SH-SY5Y (cell line): ENCODE data around the gene ANKS3.

Experiments
- GATA2 ChIP-seq: IDR thresholded peaks from 2 replicates; pipeline ENCODE4 v1.6.1; 2011; ENCODE audit warnings: mild to moderate bottlenecking, low read depth, low read length
- GATA3 ChIP-seq: IDR thresholded peaks from 2 replicates; pipeline ENCODE4 v1.6.1; 2011; ENCODE audit warnings: low read depth, mild to moderate bottlenecking, low read length, moderate library complexity

Gene ANKS3

GRCh38 chr16:4689864-4690704 is 44.0 kb downstream of the ANKS3 start:
- TF ChIP-seq GATA3 = no peak
- no peak for TF ChIP-seq GATA2

GRCh38 chr16:4689091-4689671 is 44.9 kb downstream of the ANKS3 start:
- no peak for TF ChIP-seq GATA2
- TF ChIP-seq GATA3 = no peak

GRCh38 chr16:4688674-4689045 is 45.4 kb downstream of the ANKS3 start:
- TF ChIP-seq GATA3 (no peak), GATA2 (no peak)

DNA sequence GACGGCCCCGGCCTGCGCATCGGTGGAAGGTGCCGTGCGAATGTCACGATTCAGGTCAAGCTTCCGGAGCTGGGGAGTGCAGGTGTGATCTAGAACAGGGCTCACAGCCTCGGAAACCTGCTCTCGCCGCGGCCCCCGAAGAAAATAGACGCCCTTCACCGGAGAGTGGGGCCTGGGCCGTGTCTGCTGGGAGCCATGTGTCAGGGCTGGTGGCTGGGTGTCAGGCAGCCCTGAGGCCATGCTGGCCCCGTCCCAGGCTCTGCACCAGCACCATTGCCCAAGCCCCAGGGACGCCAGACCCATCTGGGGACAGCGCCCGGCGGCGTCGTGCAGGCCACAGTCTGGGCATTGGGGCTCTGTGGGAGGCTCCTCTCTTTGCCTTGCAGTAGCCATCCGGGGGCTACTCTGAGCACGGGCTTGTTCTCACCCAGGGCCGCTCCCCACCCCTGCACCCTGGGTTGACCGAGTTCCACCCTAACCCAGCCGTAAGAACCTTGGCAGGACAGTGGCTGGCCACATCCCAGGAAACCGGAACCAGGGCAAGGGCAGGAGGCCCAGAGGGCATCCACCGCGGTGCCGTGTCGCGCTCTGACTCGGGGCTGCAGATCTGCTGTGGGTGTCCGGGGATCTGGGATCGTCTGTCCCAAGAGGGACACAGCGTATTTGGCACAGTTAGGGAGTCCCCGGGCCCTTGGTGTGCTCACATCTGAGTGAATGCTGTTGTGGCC is 46.0 kb downstream of the ANKS3 start:
- TF ChIP-seq GATA2 = no peak
- TF ChIP-seq GATA3 = no peak

- TF ChIP-seq GATA3 = no peak
Measured at GRCh38 chr16:4687416-4687815, 46.7 kb downstream of the ANKS3 start.

- no peak for TF ChIP-seq GATA3
- no peak for TF ChIP-seq GATA2
Measured at GRCh38 chr16:4686497-4687210, 47.4 kb downstream of the ANKS3 start.

DNA sequence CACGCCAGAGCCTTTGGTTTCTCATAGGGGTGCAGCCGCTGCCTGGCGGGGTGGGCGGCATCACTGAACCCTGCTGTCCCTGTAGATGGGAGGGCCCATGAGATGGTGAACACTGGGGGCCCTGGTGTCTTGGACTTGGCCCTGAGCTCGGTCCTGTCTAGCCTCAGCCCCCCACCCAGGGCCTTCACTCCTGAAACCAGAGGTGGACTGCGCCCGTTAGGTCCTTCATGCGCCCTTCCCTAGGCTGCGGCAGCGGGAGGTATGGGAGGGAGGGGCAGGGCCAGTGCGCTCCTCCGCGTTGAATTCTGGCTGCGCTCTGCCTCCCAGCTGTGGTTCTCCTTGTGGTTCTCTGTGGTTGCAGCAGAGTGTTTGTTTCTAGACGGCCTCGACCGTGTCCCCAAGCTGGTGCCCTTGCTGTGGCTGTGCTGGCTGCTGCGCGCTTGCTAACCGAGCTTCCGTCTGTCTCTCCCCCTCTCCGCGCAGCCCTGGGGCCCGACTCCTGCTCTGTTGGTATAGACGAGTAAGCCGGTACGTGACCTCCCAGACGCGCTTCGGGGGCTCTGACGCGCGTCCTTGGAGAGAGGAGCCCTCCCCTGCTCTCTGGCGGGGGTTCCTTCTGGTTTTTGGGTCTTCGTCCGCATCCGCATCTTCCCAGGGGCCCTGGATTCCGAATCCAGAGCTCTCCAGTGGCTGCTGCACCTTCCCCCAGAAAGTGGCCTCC is 48.1 kb downstream of the ANKS3 start:
- no peak for TF ChIP-seq GATA3
- TF ChIP-seq GATA2 = no peak

GRCh38 chr16:4685292-4685691 is 48.8 kb downstream of the ANKS3 start:
- TF ChIP-seq GATA2 = no peak
- TF ChIP-seq GATA3 = no peak

GRCh38 chr16:4684763-4685162 is 49.3 kb downstream of the ANKS3 start:
- TF ChIP-seq GATA3 (no peak), GATA2 (no peak)

DNA sequence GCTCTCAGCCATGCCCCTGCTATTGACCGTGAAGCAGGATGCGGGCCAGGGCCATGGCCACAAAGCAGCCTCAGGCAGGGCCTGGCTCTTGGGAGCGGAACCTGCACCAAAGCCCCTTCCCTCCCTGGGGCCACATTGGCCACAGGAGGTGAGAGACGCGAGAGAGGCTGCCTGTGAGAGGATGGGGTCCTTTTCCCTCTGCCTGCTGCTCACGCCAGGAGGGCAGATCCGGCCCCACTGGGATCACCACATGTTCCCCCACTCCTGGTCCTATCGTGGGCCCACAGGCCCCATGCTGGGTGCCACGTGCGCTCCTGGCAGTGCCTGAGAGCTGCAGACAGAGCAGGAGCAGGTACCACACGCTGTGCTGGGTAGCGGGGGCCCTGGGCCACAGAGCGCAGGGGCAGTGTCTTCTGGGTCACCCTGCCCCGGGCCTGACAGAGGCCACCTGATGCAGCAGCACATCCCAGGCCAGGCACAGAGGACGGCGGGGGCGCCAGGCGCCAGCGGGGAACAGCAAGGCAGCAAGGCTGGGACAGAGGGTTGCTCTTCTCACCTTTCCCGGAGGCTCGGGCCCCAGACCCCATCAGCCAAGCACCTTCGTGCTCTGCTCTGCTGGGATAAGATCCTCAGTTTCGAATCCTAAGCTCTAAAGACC is 49.9 kb downstream of the ANKS3 start:
- TF ChIP-seq GATA2 (no peak), GATA3 (no peak)

DNA sequence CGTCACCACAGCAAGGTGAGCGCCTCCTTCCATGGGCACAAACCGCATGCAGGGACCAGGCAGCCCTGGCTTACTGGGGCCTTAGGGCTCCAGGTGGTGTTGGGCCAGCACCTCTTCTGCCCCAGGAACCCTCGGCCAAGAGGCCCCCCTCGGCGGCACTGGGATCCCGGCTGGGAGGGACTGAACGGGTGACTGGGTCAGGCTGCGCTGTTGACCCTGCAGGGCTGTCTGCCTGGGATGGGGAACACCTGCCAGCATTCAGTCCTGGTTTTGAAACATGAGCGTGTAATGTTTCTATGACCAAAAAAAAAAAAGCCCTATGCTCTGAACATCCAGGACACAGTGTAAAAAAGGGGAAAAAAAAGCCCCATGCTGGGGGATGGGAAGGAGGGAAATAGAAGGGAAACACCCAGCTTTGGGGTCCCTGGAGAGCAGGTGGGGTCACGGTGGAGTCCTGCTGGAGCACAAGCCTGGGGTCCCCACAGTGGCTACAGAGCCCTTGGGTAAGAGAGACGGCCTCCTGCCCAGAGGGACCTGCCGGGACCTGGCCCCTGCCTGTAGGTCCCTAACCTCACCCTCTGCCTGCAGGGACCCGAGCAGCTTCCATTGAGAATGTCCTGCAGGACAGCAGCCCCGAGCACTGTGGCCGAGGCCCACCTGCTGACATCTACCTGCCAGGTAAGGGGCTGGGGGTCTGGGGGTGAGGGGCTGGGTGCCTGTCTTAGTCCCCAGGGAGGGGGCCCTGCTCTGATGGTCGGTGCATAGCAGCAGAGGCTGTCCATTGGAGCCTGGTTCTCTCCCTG is 50.6 kb downstream of the ANKS3 start:
- TF ChIP-seq GATA2 = no peak
- no peak for TF ChIP-seq GATA3

DNA sequence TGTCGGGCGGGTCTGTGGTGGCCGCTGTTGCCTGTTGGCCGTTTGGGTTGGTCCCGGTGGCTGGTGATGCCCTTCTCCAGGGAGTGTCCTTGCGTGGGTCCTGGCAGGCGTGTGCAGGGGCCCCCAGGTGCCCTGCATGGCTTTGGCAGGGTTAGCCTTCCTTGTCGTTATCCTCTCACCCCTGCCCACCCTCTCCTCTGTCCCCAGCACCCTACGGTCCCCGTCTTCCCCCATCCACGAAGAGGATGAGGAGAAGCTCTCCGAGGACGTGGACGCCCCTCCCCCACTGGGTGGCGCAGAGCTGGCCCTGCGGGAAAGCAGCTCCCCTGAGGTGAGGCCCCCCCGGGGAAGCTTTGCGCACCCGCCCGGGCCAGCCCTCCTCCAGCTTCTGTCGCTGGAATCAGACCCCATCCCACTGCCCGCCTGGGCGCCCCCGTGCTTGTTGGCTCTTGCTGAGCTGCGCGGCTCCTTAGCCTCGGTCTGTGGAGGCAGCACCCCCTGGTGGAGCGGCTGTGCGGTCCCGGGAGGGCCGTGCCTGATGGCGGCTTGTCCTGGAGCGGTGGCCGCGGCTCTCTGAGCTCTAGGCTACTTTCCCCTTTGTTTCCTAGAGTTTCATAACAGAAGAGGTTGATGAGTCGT is 51.3 kb downstream of the ANKS3 start:
- no peak for TF ChIP-seq GATA3
- TF ChIP-seq GATA2 = no peak
